WI38 (cell line): ENCODE results near the gene FLNB.

Experiments
- H3K4me3 ChIP-seq: 2 replicates; pipeline ENCODE4 v1.5.1; 2011; ENCODE audit warnings: low read depth, mild to moderate bottlenecking, control low read depth, low read length
- TF ChIP-seq, protein P1 (sequence below): IDR thresholded peaks from 2 replicates; pipeline ENCODE4 v1.5.1; 2012; ENCODE audit warnings: low read depth, mild to moderate bottlenecking, control low read depth, low read length

The FLNB gene

DNA sequence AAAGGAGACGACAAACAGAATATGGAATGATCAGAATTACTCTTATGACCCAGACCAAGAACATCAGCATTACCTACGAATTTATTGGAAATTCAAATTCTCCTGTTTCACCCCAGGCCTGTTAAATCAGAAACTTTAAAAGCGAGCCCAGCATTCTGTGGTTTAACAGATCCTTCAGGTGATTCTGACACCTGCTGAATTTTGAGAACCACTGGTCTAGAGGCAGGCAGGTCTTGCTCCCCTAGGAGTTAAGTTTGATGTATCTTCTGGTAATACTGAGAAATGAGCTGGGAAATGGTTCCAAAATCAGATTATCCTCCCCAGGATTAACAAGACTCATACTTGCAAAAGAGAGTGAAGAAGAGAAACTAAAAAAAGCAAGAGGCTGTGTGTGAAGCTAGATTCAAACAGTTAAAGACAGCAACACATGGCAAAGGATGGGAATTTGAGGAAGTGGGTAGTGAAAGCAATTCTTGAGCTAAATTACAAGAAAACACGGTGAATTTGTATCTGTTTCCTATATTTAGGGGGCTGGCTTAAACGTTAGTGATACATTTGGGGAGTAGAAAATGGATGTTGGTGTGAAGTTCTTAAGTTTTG lies 66.0 kb downstream of the FLNB start:
- no peak overlapping the region for H3K4me3 ChIP-seq
- TF ChIP-seq, protein P1, sequence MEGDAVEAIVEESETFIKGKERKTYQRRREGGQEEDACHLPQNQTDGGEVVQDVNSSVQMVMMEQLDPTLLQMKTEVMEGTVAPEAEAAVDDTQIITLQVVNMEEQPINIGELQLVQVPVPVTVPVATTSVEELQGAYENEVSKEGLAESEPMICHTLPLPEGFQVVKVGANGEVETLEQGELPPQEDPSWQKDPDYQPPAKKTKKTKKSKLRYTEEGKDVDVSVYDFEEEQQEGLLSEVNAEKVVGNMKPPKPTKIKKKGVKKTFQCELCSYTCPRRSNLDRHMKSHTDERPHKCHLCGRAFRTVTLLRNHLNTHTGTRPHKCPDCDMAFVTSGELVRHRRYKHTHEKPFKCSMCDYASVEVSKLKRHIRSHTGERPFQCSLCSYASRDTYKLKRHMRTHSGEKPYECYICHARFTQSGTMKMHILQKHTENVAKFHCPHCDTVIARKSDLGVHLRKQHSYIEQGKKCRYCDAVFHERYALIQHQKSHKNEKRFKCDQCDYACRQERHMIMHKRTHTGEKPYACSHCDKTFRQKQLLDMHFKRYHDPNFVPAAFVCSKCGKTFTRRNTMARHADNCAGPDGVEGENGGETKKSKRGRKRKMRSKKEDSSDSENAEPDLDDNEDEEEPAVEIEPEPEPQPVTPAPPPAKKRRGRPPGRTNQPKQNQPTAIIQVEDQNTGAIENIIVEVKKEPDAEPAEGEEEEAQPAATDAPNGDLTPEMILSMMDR = no peak

DNA sequence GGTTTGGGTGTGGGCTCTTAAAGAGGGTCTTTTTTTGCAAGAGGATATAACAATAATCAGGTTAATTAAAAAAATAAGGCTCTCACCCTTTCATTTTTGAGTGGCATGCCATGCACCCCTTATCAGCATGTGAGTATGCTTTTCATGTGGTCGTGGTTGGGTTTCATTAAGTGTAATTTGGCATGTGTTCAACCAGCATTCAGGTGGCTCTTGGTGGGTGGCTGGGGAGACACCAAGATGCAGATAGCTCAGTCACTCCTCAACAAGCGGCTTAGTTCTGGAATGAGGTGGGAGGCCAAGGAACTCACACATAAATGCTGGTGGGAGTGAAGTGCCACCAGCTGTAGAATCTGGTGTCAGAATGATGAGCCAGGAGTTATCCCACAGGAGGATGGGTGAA lies 66.8 kb downstream of the FLNB start:
- no peak overlapping the region for H3K4me3 ChIP-seq
- TF ChIP-seq, protein P1 = no peak

DNA sequence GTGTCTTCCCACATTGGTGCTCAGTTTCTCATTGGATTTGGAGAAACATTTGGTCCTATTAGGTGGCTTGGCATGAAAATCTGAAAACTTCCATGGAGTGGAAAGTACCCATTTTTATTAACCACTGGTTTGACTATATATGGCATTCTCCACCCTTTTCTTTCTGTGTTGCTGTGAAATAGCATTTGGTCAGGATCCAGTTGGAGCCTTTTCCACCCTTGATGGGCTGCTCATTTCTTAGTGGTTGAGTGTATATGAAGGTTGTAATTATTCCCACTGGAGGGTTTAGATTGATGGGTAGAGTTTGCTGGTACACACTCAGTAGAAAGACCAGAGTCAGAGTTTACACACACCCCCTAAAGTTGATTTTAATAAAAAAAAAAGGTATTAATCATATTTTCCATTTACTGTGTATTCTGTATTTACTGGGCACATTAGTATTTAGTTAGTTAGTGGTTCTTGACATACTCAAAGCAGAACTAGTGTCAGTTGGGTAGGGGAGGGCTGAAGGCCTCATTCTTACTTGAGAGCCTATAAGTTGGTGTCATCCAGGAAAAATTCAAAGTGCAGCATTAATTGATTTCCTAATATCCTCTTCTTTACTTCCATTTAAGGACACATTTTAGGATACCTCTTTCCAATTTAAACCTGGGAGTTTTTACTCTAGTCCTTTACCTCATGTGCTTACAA lies 69.5 kb downstream of the FLNB start:
- H3K4me3 ChIP-seq = no peak overlapping the region
- TF ChIP-seq, protein P1 = no peak

DNA sequence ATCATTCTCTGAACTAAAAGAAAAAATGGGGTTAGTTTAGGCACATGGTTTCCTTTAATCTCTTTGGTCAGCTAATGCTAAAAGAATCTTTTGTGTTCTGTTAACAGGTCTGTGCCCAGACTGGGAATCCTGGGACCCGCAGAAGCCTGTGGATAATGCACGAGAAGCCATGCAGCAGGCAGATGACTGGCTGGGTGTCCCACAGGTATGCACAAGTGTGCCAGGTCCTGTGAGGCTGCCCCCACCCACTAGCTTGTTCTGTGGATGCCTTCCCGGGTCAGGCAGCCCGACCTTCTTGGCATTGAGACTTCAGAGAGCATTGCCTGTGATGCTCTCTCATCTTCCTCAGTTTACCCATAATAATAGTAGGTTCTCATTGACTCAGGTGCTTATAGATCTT lies 70.4 kb downstream of the FLNB start:
- no peak overlapping the region for H3K4me3 ChIP-seq
- TF ChIP-seq, protein P1 = no peak

DNA sequence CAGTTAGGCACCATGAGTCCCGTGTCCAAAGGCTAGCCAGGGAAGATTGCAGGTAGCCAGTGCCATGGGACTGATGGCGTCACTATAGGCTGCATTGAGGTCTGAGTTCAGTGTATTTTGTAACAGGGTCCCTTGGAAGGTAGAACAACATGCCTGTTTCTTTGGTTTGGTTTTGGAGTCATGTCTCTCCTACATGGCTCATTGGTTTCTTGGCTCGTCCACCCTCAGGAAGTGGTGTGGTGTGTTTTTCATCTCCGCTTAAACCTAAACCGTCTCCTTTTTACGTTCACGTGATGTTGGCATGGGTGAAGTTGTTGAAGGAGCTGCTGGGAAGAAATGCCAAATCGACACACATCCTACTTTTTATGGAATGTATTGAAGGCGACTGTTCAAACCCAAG lies 71.6 kb downstream of the FLNB start:
- TF ChIP-seq, protein P1 = no peak
- H3K4me3 ChIP-seq = no peak overlapping the region

DNA sequence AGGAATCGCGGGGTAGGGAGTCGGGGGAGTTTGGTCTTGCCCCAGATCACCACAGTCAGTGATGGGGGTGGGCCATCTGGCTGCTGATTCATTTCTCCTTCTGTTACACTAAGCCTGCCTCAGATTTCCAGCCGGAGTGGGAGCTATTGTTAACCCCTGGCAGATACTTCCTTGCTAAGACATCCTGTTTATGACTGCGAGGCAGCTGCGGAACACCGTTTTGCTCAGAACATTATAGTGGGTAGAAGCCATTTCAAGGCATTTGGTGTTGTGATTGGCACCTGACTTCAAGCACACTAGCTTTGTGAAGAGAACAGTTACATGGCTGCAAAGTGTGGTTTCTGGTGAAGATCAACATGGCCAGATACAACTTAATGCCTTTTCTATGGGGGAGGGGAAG lies 73.8 kb downstream of the FLNB start:
- no peak overlapping the region for H3K4me3 ChIP-seq
- TF ChIP-seq, protein P1 = no peak

DNA sequence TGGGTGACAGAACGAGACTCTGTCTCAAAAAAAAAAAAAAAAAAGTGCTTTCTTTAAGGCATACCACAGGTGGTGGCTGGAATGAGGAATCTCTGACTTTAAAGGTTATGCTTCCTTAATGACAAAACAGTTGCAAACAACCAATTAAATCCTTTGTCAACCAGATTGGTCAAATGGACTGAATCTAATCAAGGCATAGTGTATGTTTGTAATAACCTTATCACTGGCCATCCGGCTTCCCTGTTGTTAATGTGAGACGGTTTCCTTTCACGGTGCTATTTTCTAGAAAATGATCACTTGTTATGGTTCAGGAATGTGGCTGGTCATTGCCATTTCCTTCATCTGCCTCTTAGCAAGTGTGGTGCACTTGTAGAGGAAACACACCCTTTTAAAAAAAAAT lies 75.9 kb downstream of the FLNB start:
- TF ChIP-seq, protein P1 = no peak
- no peak overlapping the region for H3K4me3 ChIP-seq
